HepG2 (cell line): ENCODE results near the gene ZNF77. TPM values are rescaled to one million over a fixed set of nuclear protein-coding genes. Genes with fewer than 3 reads are reported as not detected.

Experiments used
- ATF7-NPFF ChIP-seq: sonication (generic); formaldehyde crosslinking; IDR thresholded peaks from 2 replicates; pipeline ENCODE4 v1.8.1; 2023; ENCODE audit warnings: mild to moderate bottlenecking, low read depth, missing genetic modification reagents, moderate library complexity
- DR1 ChIP-seq: sonication (generic); formaldehyde crosslinking; IDR thresholded peaks from 2 replicates; pipeline ENCODE4 v1.8.0; 2021; ENCODE audit warnings: mild to moderate bottlenecking, missing genetic modification reagents, inconsistent platforms
- HNRNPUL1 ChIP-seq: fragments of 200-400 bp; formaldehyde crosslinking; IDR thresholded peaks from 2 replicates; pipeline ENCODE4 v1.6.1; 2017; ENCODE audit warnings: low read depth, mild to moderate bottlenecking, low read length, moderate library complexity
- JUND ChIP-seq: sonication (generic); formaldehyde crosslinking; IDR thresholded peaks from 2 replicates; pipeline ENCODE4 v1.8.0; 2022; ENCODE audit warnings: mild to moderate bottlenecking, missing genetic modification reagents
- POLR2G ChIP-seq: fragments of 200-400 bp; formaldehyde crosslinking; IDR thresholded peaks from 2 replicates; pipeline ENCODE4 v1.6.1; 2018; ENCODE audit warnings: mild to moderate bottlenecking, low read depth, low read length, moderate library complexity
- TBX3 ChIP-seq: fragments of 450-650 bp; IDR thresholded peaks from 2 replicates; pipeline ENCODE4 v1.6.1; 2017; ENCODE audit warnings: antibody characterized with exemption, mild to moderate bottlenecking, inconsistent platforms, borderline replicate concordance
- ZIK1 ChIP-seq: sonication (generic); formaldehyde crosslinking; IDR thresholded peaks from 2 replicates; pipeline ENCODE4 v1.5.0; 2020; ENCODE audit warnings: mild to moderate bottlenecking, low read depth, missing genetic modification reagents, borderline replicate concordance
- ZNF138 ChIP-seq: sonication (generic); formaldehyde crosslinking; IDR thresholded peaks from 2 replicates; pipeline ENCODE4 v1.5.0; 2020; ENCODE audit warnings: mild to moderate bottlenecking, low read depth, missing genetic modification reagents
- ZNF570 ChIP-seq: sonication (generic); formaldehyde crosslinking; IDR thresholded peaks from 2 replicates; pipeline ENCODE4 v1.4.0; 2020; ENCODE audit warnings: mild to moderate bottlenecking, missing genetic modification reagents, borderline replicate concordance
- ZNF709 ChIP-seq: sonication (generic); formaldehyde crosslinking; IDR thresholded peaks from 2 replicates; pipeline ENCODE4 v1.5.0; 2020; ENCODE audit warnings: mild to moderate bottlenecking, missing genetic modification reagents
- ZNF737 ChIP-seq: sonication (generic); formaldehyde crosslinking; IDR thresholded peaks from 2 replicates; pipeline ENCODE4 v1.5.0; 2020; ENCODE audit warnings: missing genetic modification reagents, mild to moderate bottlenecking, borderline replicate concordance
- ZNF761 ChIP-seq: sonication (generic); formaldehyde crosslinking; conservative IDR thresholded peaks from 2 replicates; pipeline ENCODE4 v1.4.0; 2020; ENCODE audit warnings: mild to moderate bottlenecking, missing genetic modification reagents
- ZNF773 ChIP-seq: sonication (generic); formaldehyde crosslinking; IDR thresholded peaks from 2 replicates; pipeline ENCODE4 v1.4.0; 2020; ENCODE audit warnings: missing genetic modification reagents, borderline replicate concordance
- polyA plus RNA-seq, 8 experiments: library from polyadenylated mRNA; depleted of rRNA in 3 of 8; stranded (reverse) in 7 of 8; unstranded in 1 of 8; fragments of >200 nt; fragmentation: Illumina TruSeq in 4 of 8; extraction: Trizol in 4 of 8; gene quantifications; 2 replicates each; pipeline versions ENCODE4 v1.2.1 to v1.2.3, GENCODE V29; 2011 to 2016; ENCODE audit warnings: low read depth in 4 of 8, missing spikeins in 1 of 8, mixed read lengths in 1 of 8; ENCODE audit not compliant: insufficient read depth in 1 of 8
- total RNA-seq, 5 experiments: library from RNA; depleted of rRNA; stranded (reverse); fragments of >200 nt; fragmentation: Illumina TruSeq; extraction: Trizol; gene quantifications; 2 replicates each; pipeline ENCODE4 v1.2.3, GENCODE V29; 2016; ENCODE audit warnings: low read depth in 1 of 5
- TF ChIP-seq, protein P1 (sequence below): IDR thresholded peaks from 2 replicates; pipeline ENCODE4 v1.6.1; 2016; ENCODE audit warnings: low read depth, missing genetic modification reagents, missing compliant biosample characterization
- TF ChIP-seq, protein P2 (sequence below): sonication (generic); formaldehyde crosslinking; IDR thresholded peaks from 2 replicates; pipeline ENCODE4 v1.4.0; 2020; ENCODE audit warnings: missing genetic modification reagents
- TF ChIP-seq, protein P3 (sequence below): sonication (generic); formaldehyde crosslinking; IDR thresholded peaks from 2 replicates; pipeline ENCODE4 v1.4.0; 2020; ENCODE audit warnings: missing genetic modification reagents, borderline replicate concordance
- TF ChIP-seq, protein P4 (sequence below): sonication (generic); formaldehyde crosslinking; IDR thresholded peaks from 2 replicates; pipeline ENCODE4 v1.5.0; 2020; ENCODE audit warnings: missing genetic modification reagents, mild to moderate bottlenecking, borderline replicate concordance

ZNF77 gene
- total and polyA plus RNA-seq, 2 of the 13 experiments (the other 11 are each of a cell fraction or from before 2014, with no cell fraction given), result 7.1 to 11.5 TPM

DNA sequence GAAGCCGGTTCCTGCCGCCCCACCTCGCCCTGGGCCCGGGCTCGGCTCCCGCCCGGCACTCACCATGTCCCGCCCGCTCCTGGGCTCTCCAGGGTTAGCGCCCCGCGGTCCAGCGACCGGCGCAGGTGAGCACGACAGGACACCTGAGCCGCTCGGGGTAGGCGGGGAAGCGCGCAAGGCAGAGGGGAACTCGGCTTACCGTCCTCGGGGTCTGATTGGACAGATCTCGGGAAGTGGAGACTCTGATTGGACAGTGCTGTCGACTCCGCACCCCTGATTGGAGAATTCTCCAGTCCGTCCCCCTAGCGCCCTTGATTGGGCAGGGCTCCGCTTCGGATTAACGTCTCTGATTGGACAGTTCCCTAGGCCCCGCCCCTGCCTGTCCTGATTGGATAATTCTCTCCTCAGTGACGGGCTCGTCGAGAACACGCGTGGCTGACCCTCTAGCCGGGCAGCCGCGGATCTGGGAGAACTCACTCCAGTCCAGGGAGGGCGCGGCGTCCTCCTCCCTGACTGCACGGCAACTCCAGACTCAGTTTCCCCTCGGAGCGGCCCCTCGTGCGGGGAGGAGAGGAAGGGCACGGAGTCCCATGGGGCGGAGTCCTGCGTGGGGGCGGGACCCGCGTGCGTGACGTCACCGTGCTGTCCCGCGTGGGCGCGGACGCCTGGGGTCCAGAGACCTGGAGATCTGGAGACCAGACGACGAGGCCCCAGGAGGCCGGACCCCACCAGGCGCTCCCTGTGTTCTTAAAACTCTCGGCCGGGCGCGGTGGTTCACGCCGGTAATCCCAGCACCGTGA lies at the start of gene ZNF77 (continued):
- TF ChIP-seq, protein P1, sequence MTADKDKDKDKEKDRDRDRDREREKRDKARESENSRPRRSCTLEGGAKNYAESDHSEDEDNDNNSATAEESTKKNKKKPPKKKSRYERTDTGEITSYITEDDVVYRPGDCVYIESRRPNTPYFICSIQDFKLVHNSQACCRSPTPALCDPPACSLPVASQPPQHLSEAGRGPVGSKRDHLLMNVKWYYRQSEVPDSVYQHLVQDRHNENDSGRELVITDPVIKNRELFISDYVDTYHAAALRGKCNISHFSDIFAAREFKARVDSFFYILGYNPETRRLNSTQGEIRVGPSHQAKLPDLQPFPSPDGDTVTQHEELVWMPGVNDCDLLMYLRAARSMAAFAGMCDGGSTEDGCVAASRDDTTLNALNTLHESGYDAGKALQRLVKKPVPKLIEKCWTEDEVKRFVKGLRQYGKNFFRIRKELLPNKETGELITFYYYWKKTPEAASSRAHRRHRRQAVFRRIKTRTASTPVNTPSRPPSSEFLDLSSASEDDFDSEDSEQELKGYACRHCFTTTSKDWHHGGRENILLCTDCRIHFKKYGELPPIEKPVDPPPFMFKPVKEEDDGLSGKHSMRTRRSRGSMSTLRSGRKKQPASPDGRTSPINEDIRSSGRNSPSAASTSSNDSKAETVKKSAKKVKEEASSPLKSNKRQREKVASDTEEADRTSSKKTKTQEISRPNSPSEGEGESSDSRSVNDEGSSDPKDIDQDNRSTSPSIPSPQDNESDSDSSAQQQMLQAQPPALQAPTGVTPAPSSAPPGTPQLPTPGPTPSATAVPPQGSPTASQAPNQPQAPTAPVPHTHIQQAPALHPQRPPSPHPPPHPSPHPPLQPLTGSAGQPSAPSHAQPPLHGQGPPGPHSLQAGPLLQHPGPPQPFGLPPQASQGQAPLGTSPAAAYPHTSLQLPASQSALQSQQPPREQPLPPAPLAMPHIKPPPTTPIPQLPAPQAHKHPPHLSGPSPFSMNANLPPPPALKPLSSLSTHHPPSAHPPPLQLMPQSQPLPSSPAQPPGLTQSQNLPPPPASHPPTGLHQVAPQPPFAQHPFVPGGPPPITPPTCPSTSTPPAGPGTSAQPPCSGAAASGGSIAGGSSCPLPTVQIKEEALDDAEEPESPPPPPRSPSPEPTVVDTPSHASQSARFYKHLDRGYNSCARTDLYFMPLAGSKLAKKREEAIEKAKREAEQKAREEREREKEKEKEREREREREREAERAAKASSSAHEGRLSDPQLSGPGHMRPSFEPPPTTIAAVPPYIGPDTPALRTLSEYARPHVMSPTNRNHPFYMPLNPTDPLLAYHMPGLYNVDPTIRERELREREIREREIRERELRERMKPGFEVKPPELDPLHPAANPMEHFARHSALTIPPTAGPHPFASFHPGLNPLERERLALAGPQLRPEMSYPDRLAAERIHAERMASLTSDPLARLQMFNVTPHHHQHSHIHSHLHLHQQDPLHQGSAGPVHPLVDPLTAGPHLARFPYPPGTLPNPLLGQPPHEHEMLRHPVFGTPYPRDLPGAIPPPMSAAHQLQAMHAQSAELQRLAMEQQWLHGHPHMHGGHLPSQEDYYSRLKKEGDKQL (CRISPR knock-in tag), result no peak
- no peak for TF ChIP-seq TBX3
- TF ChIP-seq, protein P2, sequence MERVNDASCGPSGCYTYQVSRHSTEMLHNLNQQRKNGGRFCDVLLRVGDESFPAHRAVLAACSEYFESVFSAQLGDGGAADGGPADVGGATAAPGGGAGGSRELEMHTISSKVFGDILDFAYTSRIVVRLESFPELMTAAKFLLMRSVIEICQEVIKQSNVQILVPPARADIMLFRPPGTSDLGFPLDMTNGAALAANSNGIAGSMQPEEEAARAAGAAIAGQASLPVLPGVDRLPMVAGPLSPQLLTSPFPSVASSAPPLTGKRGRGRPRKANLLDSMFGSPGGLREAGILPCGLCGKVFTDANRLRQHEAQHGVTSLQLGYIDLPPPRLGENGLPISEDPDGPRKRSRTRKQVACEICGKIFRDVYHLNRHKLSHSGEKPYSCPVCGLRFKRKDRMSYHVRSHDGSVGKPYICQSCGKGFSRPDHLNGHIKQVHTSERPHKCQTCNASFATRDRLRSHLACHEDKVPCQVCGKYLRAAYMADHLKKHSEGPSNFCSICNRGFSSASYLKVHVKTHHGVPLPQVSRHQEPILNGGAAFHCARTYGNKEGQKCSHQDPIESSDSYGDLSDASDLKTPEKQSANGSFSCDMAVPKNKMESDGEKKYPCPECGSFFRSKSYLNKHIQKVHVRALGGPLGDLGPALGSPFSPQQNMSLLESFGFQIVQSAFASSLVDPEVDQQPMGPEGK (CRISPR knock-in tag), result no peak
- TF ChIP-seq ZNF138, result no peak
- TF ChIP-seq JUND, result no peak
- TF ChIP-seq ZNF737, result no peak
- peak; percentile 90 for TF ChIP-seq POLR2G
- TF ChIP-seq, protein P3, sequence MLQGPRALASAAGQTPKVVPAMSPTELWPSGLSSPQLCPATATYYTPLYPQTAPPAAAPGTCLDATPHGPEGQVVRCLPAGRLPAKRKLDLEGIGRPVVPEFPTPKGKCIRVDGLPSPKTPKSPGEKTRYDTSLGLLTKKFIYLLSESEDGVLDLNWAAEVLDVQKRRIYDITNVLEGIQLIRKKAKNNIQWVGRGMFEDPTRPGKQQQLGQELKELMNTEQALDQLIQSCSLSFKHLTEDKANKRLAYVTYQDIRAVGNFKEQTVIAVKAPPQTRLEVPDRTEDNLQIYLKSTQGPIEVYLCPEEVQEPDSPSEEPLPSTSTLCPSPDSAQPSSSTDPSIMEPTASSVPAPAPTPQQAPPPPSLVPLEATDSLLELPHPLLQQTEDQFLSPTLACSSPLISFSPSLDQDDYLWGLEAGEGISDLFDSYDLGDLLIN (CRISPR knock-in tag), result no peak
- TF ChIP-seq, protein P4, sequence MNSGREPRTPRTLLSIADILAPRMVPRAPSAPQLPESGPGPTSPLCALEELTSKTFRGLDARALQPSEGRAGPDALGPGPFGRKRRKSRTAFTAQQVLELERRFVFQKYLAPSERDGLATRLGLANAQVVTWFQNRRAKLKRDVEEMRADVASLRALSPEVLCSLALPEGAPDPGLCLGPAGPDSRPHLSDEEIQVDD (CRISPR knock-in tag), result no peak
- peak; percentile 47; the same call in 1 of the 2 replicates for TF ChIP-seq ZIK1 (CRISPR knock-in tag)
- peak; percentile 53; the same call in 1 of the 2 replicates for TF ChIP-seq ATF7-NPFF (CRISPR knock-in tag)
- no peak; the same call in 1 of the 2 replicates for TF ChIP-seq ZNF709 (CRISPR knock-in tag)
- no peak for TF ChIP-seq HNRNPUL1
- TF ChIP-seq ZNF570 (CRISPR knock-in tag), result no peak
- TF ChIP-seq ZNF761 (CRISPR knock-in tag), result no peak
- TF ChIP-seq DR1 (CRISPR knock-in tag), result 0 out of 2 replicates have a peak, but pooled peaks have one; percentile 42
- 0 out of 2 replicates have a peak, but pooled peaks have one; percentile 15 for TF ChIP-seq ZNF773 (CRISPR knock-in tag)
